BLaER1 (cell line): ENCODE results near the gene WBP2NL.

Source experiments
- H3K27ac ChIP-seq: shearing (Covaris generic); formaldehyde crosslinking; 2 replicates; pipeline ENCODE4 v1.8.1; 2022
- H3K27me3 ChIP-seq: shearing (Covaris generic); formaldehyde crosslinking; 2 replicates; pipeline ENCODE4 v1.8.1; 2022
- H3K36me3 ChIP-seq: shearing (Covaris generic); formaldehyde crosslinking; 2 replicates; pipeline ENCODE4 v1.8.1; 2022
- H3K4me1 ChIP-seq: shearing (Covaris generic); formaldehyde crosslinking; 2 replicates; pipeline ENCODE4 v1.8.1; 2022
- H3K4me2 ChIP-seq: shearing (Covaris generic); formaldehyde crosslinking; 2 replicates; pipeline ENCODE4 v1.8.1; 2022
- H3K4me3 ChIP-seq: shearing (Covaris generic); formaldehyde crosslinking; 2 replicates; pipeline ENCODE4 v1.8.1; 2022
- H3K9ac ChIP-seq: shearing (Covaris generic); formaldehyde crosslinking; 2 replicates; pipeline ENCODE4 v1.8.1; 2022
- H3K9me3 ChIP-seq: shearing (Covaris generic); formaldehyde crosslinking; 2 replicates; pipeline ENCODE4 v1.8.1; 2022
- H4K20me1 ChIP-seq: shearing (Covaris generic); formaldehyde crosslinking; 2 replicates; pipeline ENCODE4 v1.8.1; 2022
- Cebpa-rat ChIP-seq: shearing (Covaris generic); IDR thresholded peaks from 2 replicates; pipeline ENCODE4 v1.8.1; 2022

WBP2NL gene

DNA sequence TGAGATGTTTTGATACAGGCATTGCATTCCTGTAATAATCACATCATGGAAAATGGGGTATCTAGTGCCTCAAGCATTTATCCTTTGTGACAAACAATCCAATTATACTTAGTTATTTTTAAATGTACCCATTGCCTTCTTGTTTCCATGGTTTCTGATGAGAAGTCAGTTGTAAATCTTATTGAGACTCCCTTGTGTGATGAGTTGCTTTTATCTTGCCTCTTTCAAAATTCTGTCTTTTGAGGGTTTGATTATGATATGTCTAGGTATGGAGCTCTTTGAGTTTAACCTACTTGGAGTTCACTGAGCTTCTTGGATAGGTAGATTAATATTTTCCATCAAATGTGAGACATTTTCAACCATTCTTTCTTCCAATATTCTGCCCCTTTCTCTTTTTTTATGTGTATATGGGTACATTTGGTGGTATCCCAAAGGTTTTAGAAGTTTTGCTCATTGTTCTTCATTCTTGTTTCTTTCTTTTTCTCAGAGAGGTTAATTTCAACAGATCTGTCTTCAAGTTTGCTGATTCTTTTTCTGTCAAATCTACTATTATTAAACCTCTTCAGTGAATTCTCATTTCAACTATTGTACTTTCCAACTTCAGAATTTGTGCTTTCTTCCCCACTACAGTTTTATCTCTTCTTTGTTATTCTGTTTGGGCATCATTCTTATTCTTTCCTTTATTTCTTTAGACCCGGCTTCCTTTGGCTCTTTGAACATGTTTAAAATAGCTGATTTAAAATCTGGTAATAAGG, 58.3 kb downstream of the WBP2NL start:
- H3K36me3 ChIP-seq = peaks cover 47% of the 10 kb centered on the region
- no peaks in the 10 kb centered on the region for H3K27me3 ChIP-seq
- TF ChIP-seq Cebpa-rat = no peak
- no peaks in the 10 kb centered on the region for H3K4me1 ChIP-seq
- H3K4me3 ChIP-seq = no peak overlapping the region
- no peak overlapping the region for H3K27ac ChIP-seq
- H4K20me1 ChIP-seq = no peaks in the 10 kb centered on the region
- H3K9ac ChIP-seq = no peak overlapping the region
- no peak overlapping the region for H3K4me2 ChIP-seq
- H3K9me3 ChIP-seq = peaks cover 29% of the 10 kb centered on the region

DNA sequence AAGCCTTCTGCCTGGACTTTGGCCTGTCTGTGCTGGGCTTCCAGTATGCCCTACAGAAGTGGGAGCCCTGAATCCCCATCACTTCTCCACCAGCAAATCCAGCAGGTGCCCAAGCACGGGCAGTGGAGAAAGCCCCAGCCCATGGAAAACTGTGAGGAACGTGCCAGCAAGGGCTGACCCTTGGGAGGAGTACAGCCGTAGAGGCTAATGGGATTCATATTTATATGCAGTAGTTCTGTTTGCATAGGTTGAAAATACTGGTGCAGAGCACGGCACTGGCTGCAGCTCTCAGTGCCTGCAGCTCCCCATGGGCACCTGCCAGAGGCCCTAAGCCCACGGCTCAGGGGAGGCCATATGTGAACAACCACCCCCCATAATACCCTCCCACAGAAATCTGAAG, 61.9 kb downstream of the WBP2NL start:
- H3K4me1 ChIP-seq = no peaks in the 10 kb centered on the region
- no peaks in the 10 kb centered on the region for H3K27me3 ChIP-seq
- H3K4me2 ChIP-seq = no peak overlapping the region
- no peak overlapping the region for H3K27ac ChIP-seq
- H3K4me3 ChIP-seq = no peak overlapping the region
- H3K36me3 ChIP-seq = peaks cover 71% of the 10 kb centered on the region
- no peak for TF ChIP-seq Cebpa-rat
- H4K20me1 ChIP-seq = no peaks in the 10 kb centered on the region
- H3K9ac ChIP-seq = no peak overlapping the region
- H3K9me3 ChIP-seq = peaks cover 29% of the 10 kb centered on the region

DNA sequence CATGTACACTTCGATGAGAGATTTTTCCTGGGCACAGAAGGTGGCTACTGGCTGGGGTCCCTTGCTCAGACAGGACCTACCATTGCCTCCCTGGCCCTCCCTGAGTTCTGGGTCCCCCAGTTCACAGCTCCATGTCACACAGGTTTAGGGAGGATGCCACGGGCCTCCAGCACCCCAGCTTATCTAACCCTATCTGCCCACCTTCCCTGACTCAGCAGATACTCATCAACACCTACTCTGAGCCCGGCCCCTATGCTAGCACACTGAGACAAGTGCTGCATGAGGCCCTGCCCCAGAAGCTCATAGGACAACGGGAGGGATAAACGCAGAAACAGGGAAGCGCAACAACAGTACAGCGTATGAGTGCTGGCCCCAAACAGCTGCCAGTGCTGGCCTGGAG, 62.5 kb downstream of the WBP2NL start:
- Histone ChIP-seq H3K4me2 (no peak overlapping the region), H3K9me3 (peaks cover 29% of the 10 kb centered on the region), H3K27ac (no peak overlapping the region), H3K36me3 (peaks cover 76% of the 10 kb centered on the region), H3K4me3 (no peak overlapping the region), H4K20me1 (no peaks in the 10 kb centered on the region), H3K9ac (no peak overlapping the region), H3K27me3 (no peaks in the 10 kb centered on the region), H3K4me1 (no peaks in the 10 kb centered on the region)
- no peak for TF ChIP-seq Cebpa-rat

DNA sequence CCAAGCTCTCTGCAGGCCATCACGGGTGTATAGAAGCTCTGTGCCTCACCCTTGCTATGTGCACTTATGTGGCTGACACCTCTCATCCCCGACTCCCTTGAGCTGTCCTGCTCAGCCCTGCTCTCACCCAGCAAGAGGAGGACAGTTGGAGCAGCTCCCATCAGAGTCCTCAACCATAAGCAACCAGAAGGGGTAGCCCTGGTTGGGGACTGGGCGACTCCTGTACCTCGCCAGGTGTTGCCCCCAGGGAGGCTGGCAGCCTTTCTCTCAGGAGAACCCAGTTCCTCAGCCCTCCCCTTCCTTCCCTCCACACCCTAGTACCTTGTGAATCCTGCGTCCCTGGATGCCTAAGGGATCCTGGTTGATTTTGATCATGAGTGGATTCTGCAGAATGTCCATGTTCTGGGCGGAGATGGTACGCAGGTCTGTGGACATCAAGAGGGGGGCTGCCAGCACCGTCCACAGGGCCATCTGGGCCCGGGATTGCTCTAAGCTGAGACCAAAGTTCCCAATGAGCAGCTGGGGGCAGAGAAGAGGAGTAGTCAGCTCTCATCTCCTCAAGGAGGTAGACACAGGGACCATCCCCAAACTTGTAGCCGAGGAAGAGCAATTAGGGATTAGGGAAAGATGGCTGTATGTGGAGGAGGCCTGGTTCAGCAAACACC, 64.0 kb downstream of the WBP2NL start:
- Histone ChIP-seq H3K4me3 (no peak overlapping the region), H3K9me3 (peaks cover 16% of the 10 kb centered on the region), H3K36me3 (peaks cover 85% of the 10 kb centered on the region), H3K27me3 (no peaks in the 10 kb centered on the region), H3K27ac (no peak overlapping the region), H4K20me1 (no peaks in the 10 kb centered on the region), H3K4me2 (no peak overlapping the region), H3K9ac (no peak overlapping the region), H3K4me1 (no peaks in the 10 kb centered on the region)
- no peak for TF ChIP-seq Cebpa-rat

DNA sequence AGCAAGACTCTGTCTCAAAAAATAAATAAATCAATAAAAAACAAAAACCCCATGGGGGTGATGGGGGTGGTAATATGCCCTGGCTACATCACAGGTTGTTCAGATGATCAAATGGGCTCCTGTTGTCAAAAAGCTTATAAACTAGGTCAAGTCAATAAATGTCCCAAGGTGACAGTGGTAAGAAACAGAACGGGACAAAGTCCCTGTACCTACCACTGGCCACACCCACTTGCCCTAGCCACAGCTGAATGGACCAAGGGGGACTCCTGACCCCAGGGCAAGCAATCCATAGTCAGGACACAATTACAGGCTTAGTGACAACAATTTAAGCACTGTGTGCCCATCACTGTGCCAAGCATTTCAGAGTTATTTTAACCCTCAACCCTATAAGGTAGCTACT, 66.0 kb downstream of the WBP2NL start:
- Histone ChIP-seq H3K27ac (no peak overlapping the region), H3K4me3 (no peak overlapping the region), H3K36me3 (peaks cover 78% of the 10 kb centered on the region)

DNA sequence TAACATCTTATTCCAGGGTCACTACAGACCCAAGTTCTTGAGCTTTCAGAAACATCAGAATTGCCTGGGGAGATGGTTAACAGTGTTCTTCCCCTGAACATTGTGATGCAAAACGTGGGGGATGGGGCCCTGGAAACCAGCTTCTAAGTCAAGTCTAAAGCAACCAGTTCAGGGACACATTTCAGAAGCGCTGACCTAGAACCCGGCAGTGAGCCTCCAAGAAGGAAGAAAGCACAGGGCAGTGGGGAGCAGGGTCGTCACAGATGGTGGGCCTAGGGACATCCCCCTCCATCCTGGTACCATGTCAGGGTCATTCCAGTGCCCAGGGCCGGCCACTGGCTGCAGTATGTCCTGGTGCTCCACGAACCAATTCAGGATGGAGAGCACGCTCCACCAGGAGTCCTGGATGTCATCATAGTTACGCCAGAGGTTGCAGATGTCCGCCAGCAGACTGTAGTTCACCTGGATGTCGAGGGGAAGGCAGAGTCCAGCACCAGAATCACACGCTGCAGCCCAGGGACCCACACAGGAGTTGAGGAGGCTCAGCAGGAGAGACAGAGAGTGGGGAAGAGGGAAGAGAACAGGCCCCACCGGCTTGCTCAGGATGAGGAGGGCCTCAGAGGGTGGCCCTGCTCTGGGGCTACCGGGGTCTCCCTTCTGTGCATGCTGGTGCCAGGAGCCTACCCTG, 67.0 kb downstream of the WBP2NL start:
- Histone ChIP-seq H3K4me3 (no peak overlapping the region), H3K4me2 (no peak overlapping the region), H3K27me3 (no peaks in the 10 kb centered on the region), H3K27ac (no peak overlapping the region), H4K20me1 (no peaks in the 10 kb centered on the region), H3K36me3 (peaks cover 69% of the 10 kb centered on the region), H3K9ac (no peak overlapping the region), H3K9me3 (no peaks in the 10 kb centered on the region), H3K4me1 (peaks cover 16% of the 10 kb centered on the region)
- TF ChIP-seq Cebpa-rat = no peak

More for the DNA sequence above, 66.0 kb downstream of the WBP2NL start:
- TF ChIP-seq Cebpa-rat = no peak
- H3K4me1 ChIP-seq = peaks cover 9% of the 10 kb centered on the region
- no peaks in the 10 kb centered on the region for H3K27me3 ChIP-seq
- H3K4me2 ChIP-seq = no peak overlapping the region
- H4K20me1 ChIP-seq = no peaks in the 10 kb centered on the region
- H3K9ac ChIP-seq = no peak overlapping the region
- H3K9me3 ChIP-seq = no peaks in the 10 kb centered on the region

DNA sequence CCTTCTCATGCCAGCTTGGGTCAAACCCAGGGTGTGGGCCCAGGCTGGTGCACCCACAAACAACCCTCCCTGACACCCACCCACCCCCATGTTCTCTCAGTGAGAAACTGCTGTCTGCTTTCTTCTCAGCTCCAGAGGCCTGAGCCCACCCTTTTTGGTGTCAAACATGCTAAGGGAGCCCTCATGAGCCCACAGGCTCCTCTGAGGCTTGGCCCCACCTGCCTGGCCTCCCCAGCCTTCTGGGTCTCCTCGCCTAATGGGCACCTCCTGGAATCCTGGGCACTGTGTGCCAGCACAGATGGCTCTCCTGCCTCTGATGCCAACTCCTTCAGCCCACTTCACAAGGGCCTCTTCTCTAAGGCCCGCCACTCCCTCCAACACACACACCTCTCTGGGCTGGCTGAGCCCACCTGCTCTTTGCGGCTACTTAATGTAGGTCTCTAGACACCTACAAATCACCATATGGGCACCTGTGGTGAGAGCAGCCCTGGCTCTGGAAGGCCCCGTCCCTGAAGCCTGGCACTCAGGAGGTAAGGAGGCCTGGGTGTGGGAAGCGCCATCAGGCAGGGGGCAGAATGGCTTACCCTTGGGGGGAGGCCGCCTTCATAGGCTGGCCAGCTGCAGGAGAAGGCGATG, 67.7 kb downstream of the WBP2NL start:
- no peak for TF ChIP-seq Cebpa-rat
- H3K4me2 ChIP-seq = no peak overlapping the region
- no peak overlapping the region for H3K4me3 ChIP-seq
- H3K36me3 ChIP-seq = peaks cover 62% of the 10 kb centered on the region
- H3K9me3 ChIP-seq = no peaks in the 10 kb centered on the region
- no peak overlapping the region for H3K27ac ChIP-seq
- no peaks in the 10 kb centered on the region for H4K20me1 ChIP-seq
- H3K4me1 ChIP-seq = peaks cover 20% of the 10 kb centered on the region
- H3K27me3 ChIP-seq = no peaks in the 10 kb centered on the region
- no peak overlapping the region for H3K9ac ChIP-seq

DNA sequence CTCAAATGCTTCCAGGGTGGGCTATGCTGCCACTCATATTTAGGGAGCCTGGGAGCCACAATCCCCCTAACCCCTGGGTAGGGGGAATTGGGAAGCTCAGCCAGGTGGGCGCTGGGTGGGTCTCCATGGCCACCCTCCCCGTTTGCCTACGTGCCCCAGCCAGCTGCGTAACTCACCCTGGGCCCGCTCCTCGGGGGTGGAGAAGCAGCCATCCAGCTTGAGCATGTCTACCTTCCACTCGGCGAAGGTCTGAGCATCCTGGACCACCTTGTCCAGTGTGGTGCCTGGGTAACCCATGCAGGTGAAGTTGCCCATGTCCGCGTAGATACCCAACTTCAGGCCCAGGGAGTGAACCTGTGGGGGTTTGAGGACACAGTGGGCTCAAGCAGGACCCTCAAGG, 68.3 kb downstream of the WBP2NL start:
- no peak for TF ChIP-seq Cebpa-rat
- Histone ChIP-seq H3K4me3 (no peak overlapping the region), H3K9me3 (no peaks in the 10 kb centered on the region), H4K20me1 (no peaks in the 10 kb centered on the region), H3K9ac (no peak overlapping the region), H3K36me3 (peaks cover 55% of the 10 kb centered on the region), H3K27me3 (no peaks in the 10 kb centered on the region), H3K27ac (no peak overlapping the region), H3K4me2 (no peak overlapping the region), H3K4me1 (peaks cover 27% of the 10 kb centered on the region)

DNA sequence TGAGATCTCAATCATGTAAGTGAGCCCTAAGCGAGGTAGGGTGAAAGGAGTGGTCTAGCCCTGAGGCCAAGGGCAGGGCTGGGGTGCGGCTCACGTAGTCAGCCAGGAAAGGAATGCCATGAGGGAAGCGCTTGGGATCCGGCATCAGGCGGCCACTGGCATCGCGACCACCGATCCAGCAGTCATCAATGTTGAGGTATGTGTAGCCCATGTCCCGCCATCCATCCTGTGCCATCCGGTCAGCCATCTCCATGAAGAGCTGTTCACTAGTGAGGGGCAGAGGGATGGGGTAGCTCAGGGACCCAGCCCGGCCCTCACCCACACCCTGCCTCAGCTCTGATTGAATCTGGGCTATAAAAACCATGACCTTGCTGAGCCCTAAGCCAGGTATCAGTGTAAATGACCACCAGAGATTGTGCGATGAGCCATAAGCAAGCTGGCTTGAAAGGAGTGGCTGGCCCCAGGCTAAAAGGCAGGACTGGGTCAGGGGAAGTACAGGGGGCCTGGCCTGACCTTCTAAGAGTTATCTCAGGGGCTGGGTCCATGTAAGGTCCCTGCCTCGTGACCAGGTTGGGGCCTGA, 69.2 kb downstream of the WBP2NL start:
- Histone ChIP-seq H3K9ac (no peak overlapping the region), H3K36me3 (peaks cover 47% of the 10 kb centered on the region), H3K4me3 (no peak overlapping the region), H3K27me3 (no peaks in the 10 kb centered on the region), H3K9me3 (no peaks in the 10 kb centered on the region), H3K27ac (no peak overlapping the region), H3K4me2 (no peak overlapping the region), H3K4me1 (peaks cover 27% of the 10 kb centered on the region), H4K20me1 (no peaks in the 10 kb centered on the region)
- no peak for TF ChIP-seq Cebpa-rat
